ENCODE measurements around the gene GYS1.

The GYS1 gene

GRCh38 chr19:48968179-48968661, 24.9 kb downstream of the GYS1 start:
- Histone ChIP-seq H3K27me3 (ENCODE audit: insufficient read depth, poor library complexity, severe bottlenecking) (no peaks in the 10 kb centered on the region), H3K4me3 (replicated peaks; ENCODE audit: insufficient read depth, low read length) (no peak overlapping the region), H3K27ac (replicated peaks) (peak overlapping the region; percentile 91)
- TF ChIP-seq CTCF (IDR thresholded peaks at IDR 0.05; ENCODE audit: insufficient read depth, low read length) = no peak
- TF ChIP-seq GABPA (IDR thresholded peaks at IDR 0.05; ENCODE audit: low read depth) = no peak
- TF ChIP-seq REST (IDR thresholded peaks at IDR 0.05; ENCODE audit: insufficient replicate concordance, low read depth) = no peak
- no peak for TF ChIP-seq SPI1 (IDR thresholded peaks at IDR 0.05; ENCODE audit: borderline replicate concordance, low read depth)
- no peak for TF ChIP-seq POLR2AphosphoS5 (IDR thresholded peaks at IDR 0.05; ENCODE audit: low read depth)
- no peak for DNase-seq (ENCODE audit: low read depth in 1 of 2, low spot score in 1 of 2)

- H3K4me3 ChIP-seq (replicated peaks; ENCODE audit: insufficient read depth, low read length) = no peak overlapping the region
These were observed 25.5 kb downstream of the GYS1 start for GRCh38 chr19:48967346-48968178.

More at GRCh38 chr19:48967346-48968178, 25.5 kb downstream of the GYS1 start:
- H3K27me3 ChIP-seq (ENCODE audit: insufficient read depth, poor library complexity, severe bottlenecking) = no peaks in the 10 kb centered on the region
- TF ChIP-seq POLR2AphosphoS5 (IDR thresholded peaks at IDR 0.05; ENCODE audit: low read depth) (peak; percentile 71), REST (IDR thresholded peaks at IDR 0.05; ENCODE audit: insufficient replicate concordance, low read depth) (peak; percentile 43), CTCF (IDR thresholded peaks at IDR 0.05; ENCODE audit: insufficient read depth, low read length) (no peak), GABPA (IDR thresholded peaks at IDR 0.05; ENCODE audit: low read depth) (no peak), SPI1 (IDR thresholded peaks at IDR 0.05; ENCODE audit: borderline replicate concordance, low read depth) (peak; percentile 56; the same call in 1 of the 2 replicates)
- peak overlapping the region; percentile 91 for H3K27ac ChIP-seq (replicated peaks)
- DNase-seq (ENCODE audit: low read depth in 1 of 2, low spot score in 1 of 2) = peak; percentile 81 to 91
